HCEC 1CT (cell line): ENCODE data around the gene AP1S1.

Experiments
- DNase-seq: peaks from one replicate; pipeline ENCODE4 v3.0.0-alpha.2; 2017

Gene AP1S1

DNA sequence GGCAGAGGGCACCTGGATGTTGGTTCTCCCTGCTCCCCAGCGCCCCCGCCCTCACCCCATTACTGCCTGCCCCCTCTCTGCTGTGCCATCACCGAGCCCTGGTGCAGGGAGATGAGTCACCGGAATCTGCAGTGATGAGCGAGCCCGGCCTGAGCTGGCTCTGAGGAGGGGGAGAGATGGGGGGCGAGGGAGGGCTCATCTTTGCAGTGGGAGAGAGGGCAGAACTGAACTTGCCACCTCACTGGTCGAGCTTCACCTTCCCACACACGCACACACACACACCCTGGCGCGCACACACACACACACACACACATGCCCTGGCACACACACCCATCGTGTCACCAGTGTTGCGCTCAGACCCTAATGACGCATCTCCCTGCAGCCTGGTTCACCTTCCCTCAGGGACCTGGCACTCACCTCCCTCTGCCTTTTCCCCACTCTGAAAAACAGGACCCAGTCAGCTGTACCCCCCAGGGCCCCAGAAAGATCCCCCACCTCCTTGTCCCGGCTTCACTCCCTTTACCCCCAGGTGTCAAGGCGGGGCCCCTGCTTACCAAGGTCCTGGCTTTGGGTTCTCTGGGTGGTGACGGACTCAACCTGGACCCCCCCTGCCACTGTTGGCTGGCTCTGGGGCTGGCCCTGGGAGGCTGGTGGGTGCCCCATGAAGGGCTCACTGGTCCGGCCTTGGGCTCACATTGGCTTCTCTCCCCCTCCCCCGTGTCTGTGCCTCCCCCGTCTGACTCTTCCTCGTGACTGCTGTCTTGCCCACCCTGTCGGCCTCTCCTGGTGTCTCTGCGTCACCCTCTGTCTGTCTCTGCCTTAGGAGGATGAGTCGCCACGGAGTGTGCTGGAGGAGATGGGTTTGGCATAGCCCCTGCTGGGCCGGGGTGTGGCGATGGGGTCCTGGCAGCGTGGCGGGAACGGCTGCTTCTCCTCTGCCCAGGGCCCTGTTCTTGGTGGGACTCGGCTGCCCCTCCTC, 5.7 kb downstream of the AP1S1 start:
- DNase-seq: no peak

DNA sequence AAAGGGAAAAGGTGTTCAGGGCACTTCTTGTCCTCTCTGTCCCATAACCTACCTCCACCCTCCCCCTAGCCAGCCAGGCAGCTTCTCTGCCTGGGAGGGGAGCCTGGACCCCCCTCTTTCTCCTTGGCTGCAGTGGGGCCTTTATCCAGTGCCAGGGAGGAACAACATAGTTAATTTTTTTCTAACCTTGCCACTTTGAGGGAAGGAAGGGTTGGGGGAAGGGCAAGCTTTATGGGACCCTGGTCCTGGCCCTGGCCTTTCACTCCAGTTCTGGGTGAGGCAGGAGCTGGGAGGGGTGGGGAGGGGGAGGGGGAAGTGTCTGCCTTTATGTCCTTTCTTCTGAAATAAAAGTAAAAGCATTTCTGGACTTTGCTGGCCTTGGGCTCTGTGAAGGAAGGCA, 6.6 kb downstream of the AP1S1 start:
- no peak for DNase-seq

DNA sequence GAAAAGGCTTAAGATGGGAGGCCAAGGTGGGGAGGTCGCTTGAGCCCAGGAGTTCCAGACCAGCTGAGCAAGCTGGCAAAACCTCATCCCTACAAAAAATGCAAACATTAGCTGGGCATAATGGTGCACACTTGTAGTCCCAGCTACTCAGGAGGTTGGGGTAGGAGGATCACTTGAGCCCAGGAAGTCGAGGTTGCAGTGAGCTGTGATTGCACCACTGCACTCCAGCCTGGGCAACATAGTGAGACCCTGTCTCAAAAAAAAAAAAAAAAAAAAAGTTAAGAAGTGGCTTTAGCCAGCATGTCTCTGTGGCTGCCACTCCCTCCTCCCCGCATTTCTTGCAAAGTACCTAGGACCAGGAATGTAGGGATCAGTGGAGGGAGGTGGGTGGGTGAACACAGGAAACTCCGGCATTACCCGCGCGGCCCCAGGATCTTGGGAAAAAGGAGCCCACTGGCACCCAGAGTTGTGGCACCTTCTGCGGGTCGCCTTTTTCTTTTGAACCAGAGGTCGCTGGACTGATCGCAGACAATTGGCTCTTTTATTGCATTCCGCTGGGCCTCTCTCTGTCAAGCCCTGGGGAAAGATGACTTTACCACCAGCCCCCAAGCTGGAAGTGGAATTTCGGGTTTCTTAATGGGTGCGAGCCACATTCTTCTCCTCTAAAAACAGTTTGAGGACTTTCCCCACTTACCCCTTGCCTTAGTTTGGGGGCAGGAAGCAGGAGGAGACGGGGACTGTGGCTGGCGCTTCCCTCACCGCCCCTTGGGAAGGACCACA, 7.6 kb downstream of the AP1S1 start:
- DNase-seq: no peak

DNA sequence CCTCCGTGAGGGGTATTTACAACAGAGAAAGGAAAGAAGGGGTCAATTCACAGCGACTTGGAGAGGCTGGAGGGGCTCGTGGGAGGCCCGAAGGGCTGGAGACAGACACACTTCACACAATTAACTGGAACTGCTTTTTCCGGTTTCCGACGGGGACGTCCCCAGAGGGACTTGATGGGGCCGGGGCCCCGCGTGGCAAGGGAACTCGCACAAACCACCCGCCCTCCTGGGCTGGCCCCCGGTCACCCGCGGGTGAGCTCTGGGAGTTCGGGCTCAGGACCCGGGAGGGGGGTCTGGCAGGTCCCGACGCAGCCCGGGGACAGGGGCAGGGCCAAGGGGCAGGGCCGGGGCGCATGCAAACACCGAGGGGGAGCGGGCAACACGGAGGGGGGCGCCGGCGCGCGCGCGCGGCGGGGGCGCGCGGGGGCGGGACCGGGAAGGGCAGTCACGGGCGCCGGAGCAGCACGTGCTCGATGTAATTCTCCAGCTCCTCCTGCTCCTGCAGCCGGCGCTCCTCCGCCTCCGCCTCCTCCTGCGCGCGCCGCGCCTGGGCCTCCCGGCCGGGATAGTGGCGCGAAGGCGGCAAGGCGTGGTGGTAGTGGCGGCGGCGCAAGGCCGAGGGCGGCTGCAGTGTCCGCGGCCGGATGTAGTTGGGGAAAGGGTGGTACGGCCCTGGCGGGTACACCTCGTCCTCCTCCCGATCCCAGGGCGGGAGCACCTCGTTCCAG, 8.4 kb downstream of the AP1S1 start:
- DNase-seq: peak; percentile 63

DNA sequence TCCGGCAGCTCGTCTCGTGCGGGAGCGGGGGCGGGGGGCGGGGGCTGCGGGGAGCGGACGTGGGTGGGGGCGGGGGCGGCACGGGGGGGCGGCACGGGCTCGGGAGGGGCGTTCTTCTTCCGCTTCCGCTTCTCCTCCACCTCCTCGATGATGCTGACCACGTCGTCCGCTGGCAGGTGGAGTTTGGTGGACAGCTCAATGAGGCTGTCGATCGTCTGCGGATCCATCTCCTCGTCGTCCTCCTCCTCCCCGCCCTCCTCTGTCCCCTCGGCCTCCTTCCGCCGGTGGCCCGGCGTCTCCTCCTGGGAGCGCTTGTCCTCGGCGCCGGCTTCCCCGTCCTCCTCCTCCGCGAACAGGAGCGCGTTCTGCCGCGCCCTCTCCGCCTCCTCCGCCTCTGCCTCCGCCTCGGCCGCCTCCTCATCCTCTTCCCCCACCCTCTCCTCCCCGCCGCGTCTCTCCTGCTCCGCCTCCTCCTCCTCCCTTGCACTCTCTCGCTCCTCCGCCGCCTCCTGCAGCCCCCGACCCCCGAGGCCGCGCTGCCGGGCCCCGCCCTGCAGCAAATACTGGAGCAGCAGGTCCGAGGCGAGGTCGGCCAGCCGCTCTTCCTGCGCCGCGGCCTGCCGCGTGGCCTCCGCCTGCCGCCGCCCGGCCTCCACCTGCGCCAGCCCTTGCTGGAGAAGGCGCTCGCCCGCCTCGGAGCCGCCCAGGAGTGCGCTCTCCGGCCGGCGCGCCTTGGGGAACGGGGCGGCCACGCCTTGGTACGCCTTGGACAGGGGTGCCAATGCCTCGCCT, 9.2 kb downstream of the AP1S1 start:
- DNase-seq: peak; percentile 38

DNA sequence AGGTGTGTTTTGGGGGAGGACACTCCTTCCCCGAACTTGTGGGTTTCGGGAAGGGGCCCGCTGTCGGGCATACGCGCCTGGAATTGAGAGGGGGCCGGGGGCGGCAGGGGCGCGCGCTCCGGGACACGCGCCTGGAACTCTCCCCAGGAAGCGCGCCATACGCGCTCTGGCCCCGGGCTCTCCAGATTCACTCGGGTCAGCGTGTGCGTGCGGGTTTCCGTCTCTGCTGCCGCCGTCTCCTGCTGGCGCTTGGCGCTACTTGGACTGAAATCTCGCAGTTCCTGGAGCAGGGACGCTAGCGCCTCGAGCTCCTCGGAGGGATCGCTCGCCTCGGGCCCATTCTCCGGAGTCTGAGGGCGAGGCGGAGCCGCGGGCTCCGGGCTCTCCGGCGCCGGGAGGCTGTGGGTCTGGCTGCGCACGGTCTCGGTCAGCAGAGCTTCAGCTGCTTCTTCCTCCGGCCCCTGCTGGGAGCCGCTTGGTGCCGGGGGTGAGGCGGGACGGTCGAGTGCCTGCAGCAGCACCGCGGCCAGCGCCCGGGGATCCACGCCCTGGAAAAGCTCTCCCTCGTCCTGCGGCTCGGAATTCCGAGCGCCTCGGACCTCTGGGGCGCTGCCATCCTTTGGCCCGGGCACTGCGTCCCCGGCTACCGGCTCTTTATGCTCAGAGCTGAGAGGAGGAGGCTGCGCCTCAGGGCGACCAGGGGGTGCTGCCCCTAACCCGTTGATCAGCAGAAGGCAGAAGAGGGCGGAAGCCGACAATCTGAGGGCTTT, 10.0 kb downstream of the AP1S1 start:
- DNase-seq: peak; percentile 39

DNA sequence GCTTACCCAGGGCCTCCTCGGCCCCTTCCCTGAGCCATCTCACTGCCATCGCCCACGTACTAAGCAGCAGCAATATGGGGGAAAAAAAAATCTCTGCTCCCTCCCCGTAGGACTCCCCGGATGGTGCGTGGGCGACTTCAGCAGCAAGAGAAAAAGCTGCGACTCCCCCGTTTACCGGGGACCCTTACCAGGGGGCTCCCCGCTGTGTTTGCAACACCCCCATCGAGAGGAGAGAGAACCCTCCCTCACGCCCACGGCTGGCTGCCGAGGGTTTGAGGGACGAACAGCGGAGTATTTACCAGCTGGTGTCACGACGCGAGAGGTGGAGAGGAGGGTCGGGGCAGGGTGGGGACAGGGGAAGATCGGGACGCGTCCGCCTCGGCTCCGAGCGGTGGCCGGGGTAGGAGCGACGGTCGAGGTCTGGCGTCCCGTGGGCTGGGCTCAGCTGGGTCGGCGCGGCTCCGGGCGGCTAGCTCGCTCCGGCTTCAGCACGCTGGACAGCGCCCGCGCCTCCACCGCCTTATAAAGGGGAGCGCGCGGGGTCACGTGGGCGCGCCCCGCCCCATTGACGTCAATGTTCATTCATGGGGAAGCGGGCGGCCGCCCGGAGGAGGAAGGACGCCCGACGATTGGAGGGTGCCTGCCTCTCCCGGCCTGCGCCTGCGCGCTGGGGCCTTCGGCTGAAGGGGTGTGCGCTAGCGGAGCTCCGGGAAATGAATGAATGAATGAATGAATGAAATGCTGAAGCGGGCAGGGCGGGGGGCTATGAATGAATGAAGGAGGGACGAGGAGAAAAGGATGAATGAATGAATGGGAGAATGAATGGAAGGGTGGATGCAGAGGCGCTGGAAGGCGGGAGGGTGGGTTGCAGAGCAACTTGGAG, 11.0 kb downstream of the AP1S1 start, which contains the start of gene VGF:
Gene VGF (minus strand): TSS at position 495 of the 883 bp plus-strand sequence. CDS start 726 bp downstream, outside the sequence.
- DNase-seq: peak; percentile 95

DNA sequence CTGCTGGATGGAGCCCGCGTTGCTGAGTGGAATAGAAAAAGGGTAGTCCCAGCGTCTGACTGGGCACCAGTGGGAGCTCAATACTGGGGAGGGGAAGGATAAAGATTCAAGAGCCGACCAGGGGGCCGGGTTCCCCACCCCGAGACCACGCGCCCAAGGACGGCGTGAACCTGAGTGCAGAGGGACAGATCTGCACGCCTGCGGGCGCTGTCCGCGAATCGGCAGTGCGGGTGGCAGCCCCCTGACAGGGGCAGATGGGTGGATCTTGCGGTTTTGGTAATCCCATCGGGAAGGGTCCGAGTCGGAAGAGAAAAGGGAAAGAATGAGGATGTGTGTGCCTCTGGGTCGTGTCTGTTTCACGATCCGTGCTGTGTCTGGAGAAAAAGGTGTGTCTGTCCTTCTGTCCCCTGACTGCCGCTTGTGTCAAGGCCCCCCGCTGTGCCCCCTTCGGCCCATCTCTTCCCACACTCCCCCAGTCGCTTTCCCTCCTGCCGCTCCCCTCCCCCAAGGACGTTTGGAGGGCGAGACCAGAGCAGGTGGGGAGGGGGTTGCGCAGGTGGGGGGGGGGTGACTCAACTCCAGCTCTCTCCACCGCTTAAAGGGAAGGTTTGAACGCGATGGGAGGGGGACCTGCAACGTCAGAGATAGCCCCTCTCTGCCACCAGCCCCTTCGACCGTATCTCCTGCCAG, 11.8 kb downstream of the AP1S1 start:
- no peak for DNase-seq

DNA sequence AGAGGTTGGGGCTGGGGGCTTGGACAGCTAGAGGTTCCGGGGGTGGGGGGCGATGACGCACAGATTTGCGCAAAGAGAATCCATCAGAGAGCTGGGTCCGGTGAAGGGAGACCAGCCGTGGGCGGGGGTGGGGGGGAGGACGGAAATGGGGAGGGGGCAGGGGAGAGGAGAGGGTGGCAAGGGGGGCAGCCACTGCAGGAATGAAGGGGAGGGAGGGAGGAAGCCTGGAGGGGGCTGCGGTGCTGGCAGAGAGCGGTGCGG, 12.3 kb downstream of the AP1S1 start:
- DNase-seq: no peak

DNA sequence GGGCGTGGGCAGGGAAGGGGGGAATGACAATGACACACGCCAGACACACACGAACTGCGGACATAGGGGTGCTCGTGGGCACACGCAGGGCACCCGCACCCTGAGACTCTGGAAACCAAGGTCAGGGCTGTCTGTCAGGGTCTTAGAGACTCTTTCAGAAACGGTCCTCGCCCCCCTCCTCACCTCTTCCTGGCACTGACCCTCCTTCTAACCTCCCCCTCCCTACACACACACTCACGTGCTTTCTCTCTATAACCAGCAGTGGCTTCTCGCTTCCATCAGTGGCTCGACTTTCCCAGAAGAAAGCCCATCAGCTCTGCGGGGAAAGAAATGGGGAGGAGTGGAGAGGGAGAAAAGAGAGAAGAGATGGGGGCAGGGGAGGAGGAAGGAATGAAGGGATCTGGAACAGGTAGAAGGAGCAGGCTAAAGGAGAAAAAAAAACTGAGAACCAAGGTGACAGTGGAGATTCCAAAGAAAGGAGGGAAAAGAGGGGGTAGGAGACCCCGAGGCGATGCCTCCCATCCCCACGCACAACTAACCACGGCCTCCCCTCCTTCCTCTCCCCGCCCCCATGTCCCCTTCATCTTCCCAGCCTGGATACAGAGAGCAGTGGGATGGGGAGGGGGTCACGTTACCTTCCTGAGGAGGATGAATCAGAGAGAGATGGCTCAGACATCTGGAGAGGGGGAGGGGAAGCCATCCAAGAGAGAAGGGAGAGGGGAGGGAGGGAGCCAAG, 12.8 kb downstream of the AP1S1 start:
- DNase-seq: no peak

DNA sequence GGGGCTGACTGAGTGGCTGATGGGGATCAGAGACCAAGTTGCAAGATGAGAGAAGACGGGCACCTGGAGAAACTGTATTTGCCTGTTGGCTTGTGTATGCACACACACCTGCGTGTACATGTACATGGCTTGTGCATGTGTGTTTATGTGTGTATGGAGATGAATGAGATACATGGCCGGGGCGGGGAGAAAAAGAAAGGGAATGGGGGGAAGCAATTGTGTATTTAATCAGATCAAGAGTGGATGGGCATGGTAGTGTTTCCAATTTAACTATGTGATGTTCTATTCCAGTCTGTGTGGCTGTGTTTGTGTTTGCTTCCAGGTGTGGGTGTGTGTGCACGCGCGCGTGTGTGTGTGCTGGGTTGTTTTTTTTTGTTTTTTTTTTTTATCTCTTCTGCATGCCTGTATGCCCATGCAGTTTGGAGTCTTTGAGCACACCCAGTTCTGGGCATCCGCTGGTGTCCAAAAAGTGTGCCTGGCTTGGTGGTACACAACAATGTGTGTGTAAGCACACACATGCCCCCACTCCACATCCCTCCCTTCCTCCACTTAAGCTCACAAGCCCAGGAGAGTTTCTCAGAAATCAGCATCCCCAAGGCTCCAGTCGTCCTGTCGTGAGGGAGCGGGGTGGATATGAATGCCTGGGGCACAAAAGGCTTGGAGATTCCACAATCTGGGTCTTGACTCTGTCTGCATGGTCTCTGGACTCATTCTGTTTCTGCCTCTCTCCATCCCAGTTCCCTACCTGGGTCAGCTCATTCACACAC, 13.6 kb downstream of the AP1S1 start:
- no peak for DNase-seq

DNA sequence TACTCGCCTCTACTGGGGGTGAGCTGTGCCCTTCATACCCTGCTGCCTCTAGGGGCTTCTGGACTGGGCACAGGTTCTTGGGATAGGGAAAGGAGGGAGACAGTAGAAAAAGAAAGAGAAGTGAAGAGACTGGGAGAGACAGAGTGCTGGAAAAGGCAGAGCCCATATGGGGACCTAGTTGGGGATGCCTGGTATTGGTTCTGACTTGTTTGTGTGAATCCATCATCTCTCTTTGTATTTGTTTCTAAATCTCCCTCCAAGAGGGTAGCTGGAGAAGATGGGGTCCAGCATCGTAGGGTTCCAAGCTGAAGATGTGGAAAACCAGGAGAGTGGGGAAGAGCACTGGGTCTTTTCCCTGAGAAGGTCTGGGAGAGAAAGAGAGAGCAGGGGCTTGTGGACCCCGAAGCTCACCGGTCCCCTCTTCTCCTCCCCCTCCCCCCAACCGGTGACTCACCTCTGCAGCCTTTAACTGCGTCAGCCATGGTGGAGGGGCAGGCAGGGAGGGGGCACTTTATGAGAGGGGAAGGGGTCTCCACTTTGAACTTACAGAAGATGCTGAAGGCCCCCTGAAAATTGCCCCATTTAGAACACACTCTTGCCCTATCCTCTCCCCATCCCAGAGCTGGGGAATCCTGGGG, 14.3 kb downstream of the AP1S1 start:
- DNase-seq: no peak

DNA sequence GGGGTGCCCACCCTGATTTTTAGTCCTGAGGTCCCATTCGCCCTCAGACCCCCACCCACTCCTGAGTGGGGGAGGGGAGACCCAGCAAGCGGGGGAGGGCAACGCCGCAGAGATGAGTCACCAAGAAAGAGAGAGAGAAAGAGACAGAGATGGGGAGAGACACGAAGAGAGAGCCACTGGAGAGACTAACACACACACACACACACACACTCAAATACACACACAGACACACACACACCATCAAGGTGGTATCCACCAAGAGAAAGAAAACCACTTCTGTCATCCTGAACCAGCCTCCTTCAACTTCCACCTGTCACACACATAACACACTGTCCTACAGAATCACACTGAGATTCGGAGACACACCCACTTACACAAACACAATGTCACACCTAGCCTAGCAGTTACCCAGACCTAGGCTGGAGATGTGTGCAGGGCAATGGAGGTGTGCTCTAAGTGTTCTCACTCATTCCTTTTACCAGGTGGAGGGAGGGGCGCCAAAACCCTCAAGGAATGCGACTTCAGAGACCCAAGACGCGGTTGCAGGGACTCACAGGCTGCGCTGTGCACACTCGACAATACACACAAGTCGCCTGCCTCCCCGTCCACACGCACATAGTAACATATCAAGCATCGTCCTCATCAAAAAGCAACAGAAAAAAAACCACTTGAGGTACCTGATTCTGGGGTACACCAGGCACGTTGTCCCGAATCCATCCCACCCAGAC, 15.0 kb downstream of the AP1S1 start:
- no peak for DNase-seq

DNA sequence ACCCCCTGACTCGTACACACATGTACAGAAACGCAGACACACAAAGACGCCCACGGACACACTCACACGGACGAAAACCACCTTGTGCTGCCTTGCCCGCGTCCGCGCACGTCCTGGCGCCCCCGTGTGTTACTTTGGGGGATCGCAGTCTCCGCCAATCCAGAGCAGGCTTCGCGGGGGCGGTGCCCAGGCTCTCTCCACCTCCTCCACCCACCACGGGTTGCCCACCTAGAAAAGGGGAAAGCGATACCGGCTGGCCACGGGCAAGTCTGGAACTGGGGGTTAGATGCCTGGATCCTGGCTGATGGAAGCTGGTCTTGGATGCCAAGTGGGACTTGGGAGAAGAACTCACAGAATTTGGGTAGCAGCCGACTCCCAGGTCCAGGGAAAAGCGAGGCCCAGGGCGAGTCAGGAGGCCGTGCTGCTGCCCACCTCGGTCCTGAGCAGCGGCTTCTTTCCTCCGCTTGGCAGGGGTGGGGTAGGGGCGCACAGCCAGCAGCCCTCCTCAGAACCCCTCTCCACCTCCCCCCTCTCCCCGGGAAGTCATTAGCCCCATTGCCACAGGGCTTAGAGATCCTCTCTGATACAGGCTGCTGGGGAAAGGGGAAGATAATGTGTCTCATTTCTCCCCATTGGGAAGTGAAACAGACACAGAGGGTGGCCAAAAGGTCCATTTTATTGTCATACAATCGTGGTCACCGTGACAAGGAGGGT, 15.7 kb downstream of the AP1S1 start:
- peak; percentile 47 for DNase-seq

DNA sequence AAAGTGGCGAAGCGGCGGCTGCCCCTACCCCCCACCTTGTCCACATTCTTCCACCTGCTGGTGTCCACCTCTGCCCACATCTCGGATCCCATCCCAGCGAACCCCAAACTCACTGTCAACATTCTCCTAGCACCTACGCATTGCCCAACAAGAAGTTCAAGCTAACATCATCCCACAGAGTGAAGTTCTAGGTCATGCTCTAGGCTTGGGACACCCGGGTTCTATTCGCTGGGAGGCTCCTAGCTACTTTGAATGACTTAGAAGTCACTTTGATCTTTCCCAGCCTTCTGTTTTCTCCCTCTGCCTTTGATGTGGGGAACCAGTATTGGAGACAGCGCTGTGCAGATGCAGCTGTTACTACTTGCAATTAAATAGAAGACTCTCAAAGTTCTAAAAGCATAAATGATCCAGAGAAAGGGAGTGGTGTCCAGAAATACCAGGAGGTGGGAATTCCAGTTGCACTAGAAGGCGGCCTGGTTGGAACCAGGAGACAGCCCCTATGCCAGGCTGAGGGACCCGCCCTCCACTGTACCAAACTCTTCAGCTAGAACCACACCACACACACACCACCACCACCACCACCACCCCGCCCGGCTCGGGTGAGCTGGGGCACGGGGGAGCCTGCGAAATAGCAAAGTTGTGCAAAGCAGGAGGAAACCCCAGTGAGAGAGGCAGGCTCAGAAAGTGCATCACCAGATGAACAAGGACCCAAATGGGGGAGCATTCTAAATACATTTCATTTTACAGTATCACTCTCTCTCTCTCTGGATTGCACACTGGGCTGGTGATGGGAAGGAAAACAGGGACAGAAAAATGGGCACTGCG, 16.6 kb downstream of the AP1S1 start:
- DNase-seq: no peak

DNA sequence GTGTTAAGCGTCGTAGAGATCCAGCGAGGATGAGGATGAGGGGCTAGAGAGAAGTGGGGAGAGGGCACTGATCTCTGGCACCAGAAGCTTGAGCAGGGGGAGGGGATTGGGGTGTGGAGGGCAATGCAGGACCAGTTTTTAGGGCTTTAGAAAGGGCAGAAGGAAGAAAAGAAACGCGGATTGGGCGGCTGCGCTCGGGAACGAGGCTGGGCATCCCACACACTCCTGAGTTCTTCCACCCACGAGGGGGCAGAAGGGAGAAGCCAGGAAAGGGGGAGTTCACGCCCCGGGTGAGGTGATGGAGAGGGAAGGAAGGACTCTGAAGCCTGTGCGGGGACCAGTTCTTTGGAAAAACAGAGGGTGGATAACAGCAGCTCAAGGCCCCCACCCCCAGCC, 17.2 kb downstream of the AP1S1 start:
- DNase-seq: no peak
